Measurements from ENCODE around the gene CGB2. TPM values are rescaled to one million over a fixed set of nuclear protein-coding genes. Genes with fewer than 3 reads are reported as not detected.
A peak's percentile ranks its signal among the peaks of the same experiment; 100 is the strongest.

The CGB2 gene
- total and polyA plus RNA-seq, 9 of the 15 experiments (the other 6 are each of a cell fraction or from before 2014, with no cell fraction given) = 0.22 TPM; not detected in 8

GRCh38 chr19:49071860-49072547 lies 40.3 kb downstream of the CGB2 start (continued):
- TF ChIP-seq SMAD2 (IDR thresholded peaks at IDR 0.05; ENCODE audit: low read depth, low read length) (no peak), NR1H2 (CRISPR knock-in tag; IDR thresholded peaks at IDR 0.05) (no peak), PTBP1 (IDR thresholded peaks at IDR 0.05; ENCODE audit: low read depth, low read length) (no peak), E2F6 (IDR thresholded peaks at IDR 0.05; ENCODE audit: borderline replicate concordance in 1 of 2, extremely low read depth in 1 of 2, insufficient read depth in 1 of 2, insufficient read length in 1 of 2, low read depth in 1 of 2, low read length in 1 of 2, poor library complexity in 1 of 2, severe bottlenecking in 1 of 2) (peak; percentile 60 to 96), ZC3H4 (CRISPR knock-in tag; IDR thresholded peaks at IDR 0.05; ENCODE audit: borderline replicate concordance) (no peak), BHLHE40 (IDR thresholded peaks at IDR 0.05; ENCODE audit: low read length) (peak; percentile 66), BRF2 (IDR thresholded peaks at IDR 0.05; ENCODE audit: borderline replicate concordance, insufficient read depth, insufficient read length) (no peak), ZNF785 (CRISPR knock-in tag; IDR thresholded peaks at IDR 0.05) (no peak), ZNF224 (CRISPR knock-in tag; IDR thresholded peaks at IDR 0.05) (no peak), ZBTB33 (CRISPR knock-in tag; IDR thresholded peaks at IDR 0.05) (peak; percentile 78), ELF4 (CRISPR knock-in tag; IDR thresholded peaks at IDR 0.05) (no peak), ZBTB49 (CRISPR knock-in tag; IDR thresholded peaks at IDR 0.05; ENCODE audit: borderline replicate concordance) (no peak), ERF (CRISPR knock-in tag; IDR thresholded peaks at IDR 0.05) (no peak), THAP7 (CRISPR knock-in tag; IDR thresholded peaks at IDR 0.05) (no peak), ZNF23 (CRISPR knock-in tag; IDR thresholded peaks at IDR 0.05) (no peak), FIP1L1 (IDR thresholded peaks at IDR 0.05; ENCODE audit: low read depth, low read length, poor library complexity, severe bottlenecking) (no peak), HIVEP1 (CRISPR knock-in tag; IDR thresholded peaks at IDR 0.05) (no peak), PYGO2 (tag; IDR thresholded peaks at IDR 0.05) (no peak), BRD4 (IDR thresholded peaks at IDR 0.05) (no peak), KLF1 (tag; IDR thresholded peaks at IDR 0.05) (no peak), RB1 (IDR thresholded peaks at IDR 0.05; ENCODE audit: low read depth) (0 out of 2 replicates have a peak, but pooled peaks have one; percentile 11), ZNF696 (CRISPR knock-in tag; conservative IDR thresholded peaks at IDR 0.05) (no peak)

Data from K562 (cell line).